CD4-positive, alpha-beta T cell treated with Interleukin-17A for 4 hours (primary cell): Measurements from ENCODE around the gene QRFP.

Experiments
- DNase-seq: peaks from one replicate; pipeline ENCODE4 v3.0.0-alpha.2; 2020; ENCODE audit warnings: mixed read lengths

Gene QRFP

DNA sequence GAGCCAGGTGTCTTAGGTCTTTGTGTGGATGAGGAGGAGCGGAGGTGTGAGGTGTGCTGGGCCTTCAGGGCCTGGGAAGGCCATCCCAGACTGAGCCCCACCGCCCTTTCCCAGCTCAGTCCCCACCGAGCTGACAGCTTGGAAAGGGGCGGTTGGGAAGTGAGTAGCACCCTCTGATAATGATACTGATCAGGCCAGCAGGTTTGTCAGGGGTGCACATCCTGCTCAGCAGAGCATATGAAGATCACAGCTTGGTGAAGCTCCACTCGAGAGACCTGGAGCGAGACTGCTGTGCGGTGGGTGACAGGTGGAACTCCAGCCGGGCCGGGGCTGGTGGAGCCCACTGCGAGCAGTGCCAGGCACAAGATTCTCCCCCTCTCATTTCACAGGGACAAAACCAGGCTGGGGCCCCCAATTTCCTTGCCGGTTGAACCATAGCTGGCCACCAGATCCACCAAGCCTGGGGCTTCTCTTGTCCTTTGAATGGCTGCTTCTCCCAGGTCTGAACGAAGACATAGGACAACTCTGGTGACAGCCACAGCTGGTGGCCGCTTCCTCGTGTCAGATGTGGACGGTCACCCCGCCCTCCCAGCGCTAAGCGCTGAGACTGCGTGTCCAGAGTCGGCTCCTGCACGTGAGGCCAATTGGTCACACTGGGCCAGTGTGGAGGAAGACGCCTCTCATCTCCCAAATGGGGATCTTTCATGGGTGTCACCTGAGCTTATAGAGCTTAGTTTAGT is 8.3 kb downstream of the QRFP start:
- DNase-seq = no peak

DNA sequence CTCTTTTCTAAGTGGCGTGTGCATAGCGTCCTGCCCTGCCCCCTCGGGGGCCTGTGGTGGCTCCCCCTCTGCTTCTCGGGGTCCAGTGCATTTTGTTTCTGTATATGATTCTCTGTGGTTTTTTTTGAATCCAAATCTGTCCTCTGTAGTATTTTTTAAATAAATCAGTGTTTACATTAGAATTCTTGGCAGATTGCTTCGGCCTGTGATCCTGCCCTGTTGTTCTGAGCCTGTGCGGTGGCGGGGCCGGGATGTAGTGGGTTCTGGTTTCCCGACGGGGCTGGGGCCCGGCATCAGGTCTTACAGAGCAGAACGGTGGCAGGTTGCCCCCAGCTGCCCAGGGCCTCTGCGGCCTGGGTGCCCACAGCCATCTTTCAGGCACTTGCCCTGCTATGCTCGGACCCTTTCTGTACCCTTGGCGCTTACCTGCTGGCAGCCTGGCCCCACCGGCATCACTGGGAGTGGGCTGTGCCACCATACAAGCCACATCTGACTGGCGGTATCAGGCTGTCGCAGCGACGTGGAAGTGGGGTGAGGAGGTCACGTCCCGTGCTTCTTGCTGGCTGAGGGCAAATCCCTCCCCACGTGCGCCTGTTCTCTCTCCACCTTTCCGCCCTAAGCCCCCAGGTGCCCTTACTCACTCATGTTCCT is 9.0 kb downstream of the QRFP start:
- no peak for DNase-seq

DNA sequence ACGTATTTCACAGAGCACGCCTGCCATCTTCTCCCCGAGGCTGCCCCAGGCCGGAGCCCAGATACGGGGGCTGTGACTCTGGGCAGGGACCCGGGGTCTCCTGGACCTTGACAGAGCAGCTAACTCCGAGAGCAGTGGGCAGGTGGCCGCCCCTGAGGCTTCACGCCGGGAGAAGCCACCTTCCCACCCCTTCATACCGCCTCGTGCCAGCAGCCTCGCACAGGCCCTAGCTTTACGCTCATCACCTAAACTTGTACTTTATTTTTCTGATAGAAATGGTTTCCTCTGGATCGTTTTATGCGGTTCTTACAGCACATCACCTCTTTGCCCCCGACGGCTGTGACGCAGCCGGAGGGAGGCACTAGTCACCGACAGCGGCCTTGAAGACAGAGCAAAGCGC is 9.6 kb downstream of the QRFP start:
- DNase-seq = no peak

DNA sequence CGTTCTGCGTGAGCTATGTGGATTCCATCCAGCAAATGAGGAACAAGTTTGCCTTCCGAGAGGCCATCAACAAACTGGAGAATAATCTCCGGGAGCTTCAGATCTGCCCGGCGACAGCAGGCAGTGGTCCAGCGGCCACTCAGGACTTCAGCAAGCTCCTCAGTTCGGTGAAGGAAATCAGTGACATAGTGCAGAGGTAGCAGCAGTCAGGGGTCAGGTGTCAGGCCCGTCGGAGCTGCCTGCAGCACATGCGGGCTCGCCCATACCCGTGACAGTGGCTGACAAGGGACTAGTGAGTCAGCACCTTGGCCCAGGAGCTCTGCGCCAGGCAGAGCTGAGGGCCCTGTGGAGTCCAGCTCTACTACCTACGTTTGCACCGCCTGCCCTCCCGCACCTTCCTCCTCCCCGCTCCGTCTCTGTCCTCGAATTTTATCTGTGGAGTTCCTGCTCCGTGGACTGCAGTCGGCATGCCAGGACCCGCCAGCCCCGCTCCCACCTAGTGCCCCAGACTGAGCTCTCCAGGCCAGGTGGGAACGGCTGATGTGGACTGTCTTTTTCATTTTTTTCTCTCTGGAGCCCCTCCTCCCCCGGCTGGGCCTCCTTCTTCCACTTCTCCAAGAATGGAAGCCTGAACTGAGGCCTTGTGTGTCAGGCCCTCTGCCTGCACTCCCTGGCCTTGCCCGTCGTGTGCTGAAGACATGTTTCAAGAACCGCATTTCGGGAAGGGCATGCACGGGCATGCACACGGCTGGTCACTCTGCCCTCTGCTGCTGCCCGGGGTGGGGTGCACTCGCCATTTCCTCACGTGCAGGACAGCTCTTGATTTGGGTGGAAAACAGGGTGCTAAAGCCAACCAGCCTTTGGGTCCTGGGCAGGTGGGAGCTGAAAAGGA is 10.9 kb downstream of the QRFP start:
- no peak for DNase-seq

DNA sequence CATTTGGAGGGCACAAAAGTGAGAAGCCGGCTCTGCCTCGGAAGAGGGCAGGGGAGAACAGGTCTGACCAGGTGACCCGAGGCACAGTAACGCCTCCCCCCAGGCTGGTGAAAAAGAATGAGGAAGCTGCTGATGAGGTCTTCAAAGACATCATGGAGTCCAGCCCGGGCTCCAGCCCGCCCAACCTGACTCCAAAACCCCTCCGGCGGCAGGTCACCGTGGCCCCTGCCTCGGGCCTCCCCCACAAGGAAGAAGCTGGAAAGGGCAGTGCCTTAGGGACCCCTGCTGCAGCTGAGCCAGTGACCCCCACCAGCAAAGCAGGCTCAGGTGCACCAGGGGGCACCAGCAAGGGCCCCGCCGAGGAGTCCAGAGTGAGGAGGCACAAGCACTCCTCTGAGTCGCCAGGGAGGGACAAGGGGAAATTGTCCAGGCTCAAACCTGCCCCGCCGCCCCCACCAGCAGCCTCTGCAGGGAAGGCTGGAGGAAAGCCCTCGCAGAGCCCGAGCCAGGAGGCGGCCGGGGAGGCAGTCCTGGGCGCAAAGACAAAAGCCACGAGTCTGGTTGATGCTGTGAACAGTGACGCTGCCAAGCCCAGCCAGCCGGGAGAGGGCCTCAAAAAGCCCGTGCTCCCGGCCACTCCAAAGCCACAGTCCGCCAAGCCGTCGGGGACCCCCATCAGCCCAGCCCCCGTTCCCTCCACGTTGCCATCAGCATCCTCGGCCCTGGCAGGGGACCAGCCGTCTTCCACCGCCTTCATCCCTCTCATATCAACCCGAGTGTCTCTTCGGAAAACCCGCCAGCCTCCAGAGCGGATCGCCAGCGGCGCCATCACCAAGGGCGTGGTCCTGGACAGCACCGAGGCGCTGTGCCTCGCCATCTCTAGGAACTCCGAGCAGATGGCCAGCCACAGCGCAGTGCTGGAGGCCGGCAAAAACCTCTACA is 11.8 kb downstream of the QRFP start:
- DNase-seq = no peak

DNA sequence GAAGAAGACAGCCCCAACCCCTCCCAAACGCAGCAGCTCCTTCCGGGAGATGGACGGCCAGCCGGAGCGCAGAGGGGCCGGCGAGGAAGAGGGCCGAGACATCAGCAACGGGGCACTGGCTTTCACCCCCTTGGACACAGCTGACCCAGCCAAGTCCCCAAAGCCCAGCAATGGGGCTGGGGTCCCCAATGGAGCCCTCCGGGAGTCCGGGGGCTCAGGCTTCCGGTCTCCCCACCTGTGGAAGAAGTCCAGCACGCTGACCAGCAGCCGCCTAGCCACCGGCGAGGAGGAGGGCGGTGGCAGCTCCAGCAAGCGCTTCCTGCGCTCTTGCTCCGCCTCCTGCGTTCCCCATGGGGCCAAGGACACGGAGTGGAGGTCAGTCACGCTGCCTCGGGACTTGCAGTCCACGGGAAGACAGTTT is 12.5 kb downstream of the QRFP start:
- DNase-seq = no peak

DNA sequence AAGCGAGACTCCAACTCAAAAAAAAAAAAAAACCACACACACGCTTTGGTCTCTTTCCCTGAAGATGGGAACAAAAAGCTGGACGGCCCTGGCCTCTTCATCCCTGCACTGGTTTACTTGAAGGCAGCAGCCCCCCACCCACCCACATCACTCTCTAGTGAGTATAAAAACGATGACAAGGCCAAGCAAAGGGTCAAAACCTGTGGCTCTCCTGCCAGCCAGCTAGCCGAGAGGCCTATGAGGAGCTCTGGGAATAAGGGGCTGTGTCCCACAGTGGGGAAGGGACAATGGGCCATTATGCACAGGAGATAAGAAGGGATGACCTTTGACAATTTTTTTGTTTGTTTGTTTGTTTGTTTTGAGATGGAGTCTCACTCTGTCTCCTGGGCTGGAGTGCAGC is 13.1 kb downstream of the QRFP start:
- no peak for DNase-seq

DNA sequence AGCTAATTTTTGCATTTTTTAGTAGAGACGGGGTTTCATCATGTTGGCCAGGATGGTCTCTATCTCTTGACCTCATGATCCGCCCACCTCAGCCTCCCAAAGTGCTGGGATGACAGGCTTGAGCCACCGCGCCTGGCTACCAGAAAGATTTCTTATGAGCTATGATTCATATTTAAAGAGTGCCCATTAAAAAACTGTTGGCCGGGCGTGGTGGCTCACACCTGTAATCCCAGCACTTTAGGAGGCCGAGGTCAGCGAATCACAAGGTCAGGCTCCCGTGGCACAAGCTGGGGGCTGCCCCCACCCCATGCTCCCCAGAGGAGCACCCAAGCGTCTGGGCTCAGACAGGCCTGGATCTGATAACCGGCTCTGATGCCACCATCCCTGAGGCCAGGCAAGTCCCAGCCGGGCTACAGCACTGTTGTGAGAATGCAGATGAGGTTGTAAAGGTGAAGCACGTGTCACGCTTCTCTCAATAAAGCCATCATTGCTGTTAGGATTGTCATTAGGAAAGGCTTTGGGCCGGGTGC is 13.9 kb downstream of the QRFP start:
- no peak for DNase-seq

DNA sequence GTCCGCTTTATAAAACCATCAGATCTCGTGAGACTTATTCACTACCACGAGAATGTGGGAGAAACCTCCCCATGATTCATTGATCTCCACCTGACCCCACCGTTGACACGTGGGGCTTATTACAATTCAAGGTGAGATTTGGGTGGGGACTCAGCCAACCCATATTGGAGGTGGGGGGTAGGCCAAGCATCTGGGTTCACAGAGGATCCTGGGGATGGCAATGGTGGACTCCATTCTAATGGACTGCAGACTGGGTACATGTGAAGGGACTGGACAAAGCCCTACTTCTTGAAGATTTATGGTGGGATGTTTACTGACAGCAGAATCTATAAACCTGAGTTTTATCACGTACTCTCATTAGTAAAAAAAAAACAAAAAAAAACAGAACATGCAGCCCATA is 15.1 kb downstream of the QRFP start:
- no peak for DNase-seq

DNA sequence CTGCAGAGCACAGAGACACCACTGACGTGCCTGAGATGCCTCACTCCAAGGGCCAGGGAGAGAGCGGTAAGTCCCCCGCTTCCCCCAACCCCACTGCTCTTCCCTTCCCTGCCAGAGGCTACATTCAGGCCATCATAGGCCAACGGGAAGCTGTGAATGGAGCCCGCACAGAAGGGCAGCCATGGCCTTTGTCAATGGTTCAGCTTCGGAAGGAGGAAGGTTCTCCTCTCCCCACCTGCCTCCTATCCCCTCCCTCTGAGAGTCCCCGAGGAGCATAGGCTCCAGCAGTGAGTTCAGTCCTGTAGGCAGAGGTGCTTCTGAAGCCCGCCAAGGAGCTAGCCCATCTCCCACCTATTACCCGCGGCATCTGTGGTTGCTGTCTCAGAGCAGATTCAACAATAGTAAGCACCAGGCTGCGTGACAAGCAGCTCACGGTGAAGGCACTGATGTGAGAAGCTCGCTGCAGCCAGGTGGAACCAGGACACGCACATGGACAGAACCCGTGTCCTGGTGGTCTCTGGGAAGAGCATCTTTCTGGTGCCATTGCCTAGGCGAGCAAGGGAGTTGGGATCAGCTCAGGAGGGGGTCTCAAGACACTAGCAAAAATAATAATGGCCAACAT is 15.9 kb downstream of the QRFP start:
- DNase-seq = no peak

DNA sequence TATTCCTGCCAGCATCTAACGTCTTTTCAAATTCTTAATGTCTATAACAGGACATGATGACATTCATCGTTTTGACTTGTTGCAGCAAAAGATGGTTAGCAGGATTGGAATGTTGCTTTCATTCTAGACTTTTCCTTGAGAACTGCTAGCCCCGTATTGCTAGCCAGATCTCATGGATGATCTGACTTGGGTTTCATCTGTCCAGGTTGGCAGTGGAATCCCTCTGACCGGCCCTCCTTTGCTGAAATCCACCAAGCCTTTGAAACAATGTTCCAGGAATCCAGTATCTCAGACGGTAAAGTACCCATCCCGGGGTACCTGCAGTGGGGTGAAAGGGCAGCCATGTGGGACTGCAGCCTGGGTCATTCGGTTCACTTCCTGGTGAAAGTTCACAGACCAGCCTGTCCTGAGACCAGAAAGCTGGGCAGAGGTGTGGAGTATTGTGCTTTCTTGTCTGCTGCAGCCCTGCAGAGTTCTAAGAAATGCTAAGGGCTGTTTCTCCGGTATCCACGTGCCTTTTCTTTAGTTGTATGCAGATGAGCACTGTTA is 16.7 kb downstream of the QRFP start:
- no peak for DNase-seq

DNA sequence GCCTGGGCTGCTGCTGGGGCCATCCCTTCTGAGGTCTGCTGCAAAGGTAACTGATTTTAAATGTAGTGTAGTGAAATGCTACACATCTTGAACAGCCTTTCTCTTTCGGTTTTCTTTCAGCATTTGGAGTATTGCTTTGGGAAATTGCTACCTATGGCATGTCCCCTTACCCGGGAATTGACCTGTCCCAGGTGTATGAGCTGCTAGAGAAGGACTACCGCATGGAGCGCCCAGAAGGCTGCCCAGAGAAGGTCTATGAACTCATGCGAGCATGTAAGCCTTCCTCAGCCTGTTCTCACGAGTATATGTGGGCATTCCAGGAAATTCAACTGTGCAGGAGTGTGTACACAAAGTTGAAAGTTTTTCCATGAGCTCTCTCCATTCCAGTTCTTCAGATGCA is 18.3 kb downstream of the QRFP start:
- DNase-seq = no peak

DNA sequence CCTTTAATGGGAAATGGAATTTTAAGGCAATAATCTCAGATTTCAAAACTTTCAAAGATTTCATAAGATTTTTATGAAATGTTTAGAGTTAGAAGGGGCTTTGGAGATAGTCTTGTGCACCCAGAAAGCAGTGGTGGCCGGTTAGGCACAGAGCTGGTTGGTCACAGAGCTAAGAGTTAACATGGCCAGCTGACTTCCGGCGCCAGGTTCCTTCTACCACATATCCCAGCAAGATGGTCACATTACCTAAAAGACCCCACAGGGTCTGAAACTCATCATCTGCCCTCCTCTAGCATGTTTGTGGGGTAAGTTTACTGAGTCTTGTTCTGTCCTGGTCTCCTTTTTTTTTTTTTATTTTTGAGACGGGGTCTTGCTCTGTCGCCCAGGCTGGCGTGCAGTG is 19.3 kb downstream of the QRFP start:
- no peak for DNase-seq

DNA sequence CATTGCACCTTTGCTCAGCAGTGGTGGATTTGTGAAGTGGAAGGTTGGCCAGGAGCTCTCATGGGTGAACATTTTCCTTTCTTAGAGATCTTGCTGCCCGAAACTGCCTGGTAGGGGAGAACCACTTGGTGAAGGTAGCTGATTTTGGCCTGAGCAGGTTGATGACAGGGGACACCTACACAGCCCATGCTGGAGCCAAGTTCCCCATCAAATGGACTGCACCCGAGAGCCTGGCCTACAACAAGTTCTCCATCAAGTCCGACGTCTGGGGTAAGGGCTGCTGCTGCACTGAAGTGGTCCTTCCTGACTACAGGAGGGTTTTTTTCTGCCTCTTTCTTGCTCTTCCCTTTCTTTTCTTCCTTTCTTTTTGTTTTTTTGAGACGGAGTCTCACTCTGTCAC is 21.8 kb downstream of the QRFP start:
- no peak for DNase-seq

DNA sequence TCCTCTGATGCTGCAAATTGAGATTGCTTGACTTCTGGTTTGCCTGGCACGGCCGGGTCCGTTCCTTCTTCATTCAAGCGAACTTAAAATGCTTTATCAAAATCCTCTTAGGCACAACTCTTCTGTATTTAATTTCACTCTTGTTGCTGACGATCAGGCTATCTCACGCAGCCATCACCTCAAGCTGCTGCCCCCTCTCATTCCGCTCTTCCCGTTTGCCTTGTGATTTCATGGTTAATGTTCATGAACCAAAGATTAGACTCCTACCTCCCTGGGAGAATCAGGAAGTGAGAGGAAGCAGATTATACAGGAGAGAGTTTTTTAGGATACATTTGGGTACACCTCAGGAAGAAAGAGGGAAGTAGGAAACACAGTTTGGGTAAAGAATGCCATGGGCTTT is 22.6 kb downstream of the QRFP start:
- no peak for DNase-seq

DNA sequence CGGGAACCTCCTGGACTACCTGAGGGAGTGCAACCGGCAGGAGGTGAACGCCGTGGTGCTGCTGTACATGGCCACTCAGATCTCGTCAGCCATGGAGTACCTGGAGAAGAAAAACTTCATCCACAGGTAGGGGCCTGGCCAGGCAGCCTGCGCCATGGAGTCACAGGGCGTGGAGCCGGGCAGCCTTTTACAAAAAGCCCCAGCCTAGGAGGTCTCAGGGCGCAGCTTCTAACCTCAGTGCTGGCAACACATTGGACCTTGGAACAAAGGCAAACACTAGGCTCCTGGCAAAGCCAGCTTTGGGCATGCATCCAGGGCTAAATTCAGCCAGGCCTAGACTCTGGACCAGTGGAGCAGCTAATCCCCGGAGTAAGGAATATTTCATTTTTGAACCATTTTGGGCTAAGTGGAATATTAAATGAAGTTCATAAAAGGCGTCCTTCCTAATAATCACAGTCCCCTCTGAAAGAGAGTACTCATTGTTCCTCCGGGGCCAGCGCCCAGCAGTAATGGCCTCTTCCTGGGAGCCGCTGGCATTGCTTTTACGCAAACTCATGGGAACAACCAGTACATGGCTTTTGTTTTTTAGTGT is 23.6 kb downstream of the QRFP start:
- DNase-seq = no peak

DNA sequence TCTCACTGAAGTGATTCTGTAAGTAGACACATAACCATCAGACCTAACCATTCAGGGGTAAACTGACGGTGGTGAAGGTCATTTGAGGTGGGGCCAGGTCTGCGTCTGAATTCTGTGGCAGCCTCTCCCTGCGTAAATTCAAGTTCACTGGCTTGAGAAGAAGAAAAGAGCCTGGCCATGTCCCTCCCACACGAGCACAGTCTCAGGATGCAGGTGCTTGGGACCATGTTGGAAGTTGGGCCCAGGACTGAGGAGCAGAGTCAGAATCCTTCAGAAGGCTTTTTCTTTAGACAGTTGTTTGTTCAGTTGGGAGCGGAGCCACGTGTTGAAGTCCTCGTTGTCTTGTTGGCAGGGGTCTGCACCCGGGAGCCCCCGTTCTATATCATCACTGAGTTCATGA is 24.1 kb downstream of the QRFP start:
- no peak for DNase-seq

DNA sequence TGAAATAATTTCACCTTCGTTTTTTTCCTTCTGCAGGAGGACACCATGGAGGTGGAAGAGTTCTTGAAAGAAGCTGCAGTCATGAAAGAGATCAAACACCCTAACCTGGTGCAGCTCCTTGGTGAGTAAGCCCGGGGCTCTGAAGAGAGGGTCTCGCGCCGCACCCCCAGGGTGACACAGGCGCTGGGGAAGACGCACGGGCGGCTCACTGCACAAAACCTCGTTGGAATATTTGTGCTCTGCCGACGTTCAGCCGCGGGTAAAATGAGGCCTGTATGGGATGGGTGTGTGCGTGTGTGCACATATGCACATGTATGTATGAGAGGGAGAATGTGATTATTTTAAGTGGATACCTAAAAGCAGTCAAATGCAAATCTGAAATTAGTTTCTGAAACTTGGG is 24.5 kb downstream of the QRFP start:
- no peak for DNase-seq

DNA sequence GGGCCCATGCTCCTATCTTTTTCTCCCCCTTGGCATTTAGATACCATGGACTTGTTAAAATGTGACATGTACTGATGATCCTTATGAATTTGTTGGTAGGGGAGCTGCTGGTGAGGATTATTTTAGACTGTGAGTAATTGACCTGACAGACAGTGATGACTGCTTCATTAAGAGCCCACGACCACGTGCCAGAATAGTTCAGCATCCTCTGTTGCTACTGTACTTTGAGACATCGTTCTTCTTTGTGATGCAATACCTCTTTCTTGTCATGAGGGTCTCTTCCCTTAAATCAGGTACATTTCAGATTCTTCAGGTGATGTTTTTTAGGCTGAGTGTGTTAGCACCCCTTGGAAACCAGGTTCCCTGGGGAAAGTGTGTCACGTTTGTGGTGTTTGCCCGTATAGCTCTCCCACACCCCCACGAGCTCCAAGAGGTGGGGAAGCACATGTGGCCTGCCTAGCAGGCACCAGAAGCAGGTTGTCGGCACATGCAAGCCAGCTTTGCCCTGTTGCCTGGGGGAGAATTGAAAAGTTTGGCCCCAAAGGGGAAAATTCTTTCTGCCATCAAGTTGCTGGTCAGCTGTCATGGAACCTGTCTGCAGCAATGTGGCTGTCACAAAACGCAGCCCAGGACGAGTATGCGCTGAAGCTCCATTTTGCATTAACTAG is 25.1 kb downstream of the QRFP start:
- no peak for DNase-seq
